GM12878 (cell line): ENCODE results near the gene TDP1. TPM values are rescaled to one million over a fixed set of nuclear protein-coding genes. Genes with fewer than 3 reads are reported as not detected.

ENCODE experiments used
- ATAC-seq: fragments of 200-7000 bp; cut with Tn5 transposase; 3 replicates; pipeline ENCODE4 v1.9.1; 2020; ENCODE audit warnings: mild to moderate bottlenecking, moderate library complexity
- BruUV-seq: library from RNA; stranded (reverse); fragments of 400-500 nt; replicated peaks from 2 replicates; lab custom pipeline; 2021; lab: Mats Ljungman, UMichigan
- CTCF ChIA-PET: fragments of 300-600 bp; sonication (Branson Sonifier 250); formaldehyde crosslinking; extraction: SDS; loops from one replicate; lab custom pipeline; 2021; ENCODE audit warnings: inconsistent platforms; lab: Yijun Ruan, JAX
- POLR2A ChIA-PET: fragments of 350-600 bp; formaldehyde crosslinking; extraction: SDS; loops from one replicate; lab custom pipeline; 2021; ENCODE audit warnings: inconsistent platforms; lab: Charles Lee
- RAD21 ChIA-PET: fragments of 300-600 bp; sonication (Branson Sonifier 250); formaldehyde crosslinking; loops from one replicate; lab custom pipeline; 2023; ENCODE audit warnings: antibody characterized with exemption; ENCODE audit not compliant: unreplicated experiment; lab: Charles Lee
- SMC1A ChIA-PET: fragments of 300-600 bp; sonication (Branson Sonifier 250); formaldehyde crosslinking; loops from one replicate; lab custom pipeline; 2023; ENCODE audit not compliant: unreplicated experiment, uncharacterized antibody; lab: Charles Lee
- DNase-seq: peaks from one replicate; pipeline ENCODE4 v3.0.0-alpha.2; 2011; ENCODE audit warnings: low read depth, low spot score
- FAIRE-seq: peaks from 3 replicates; lab custom pipeline; 2011; peaks lifted over from hg19 to GRCh38; lab: Jason Lieb, UNC
- H2AFZ ChIP-seq: 2 replicates; pipeline ENCODE4 v1.6.0; 2011; ENCODE audit warnings: low read depth, low read length, control low read depth; ENCODE audit not compliant: control insufficient read depth
- H3K27ac ChIP-seq: 2 replicates; pipeline ENCODE4 v1.5.1; 2011; ENCODE audit warnings: control low read depth; ENCODE audit not compliant: control insufficient read depth, insufficient read depth
- H3K27me3 ChIP-seq, 2 experiments: replicated peaks in 1 of 2; 2 replicates each; pipeline versions ENCODE4 v1.6.0 to v1.6.1; 2011; ENCODE audit warnings: low read length in 1 of 2; ENCODE audit not compliant: control insufficient read depth in 2 of 2, insufficient read depth in 2 of 2
- H3K36me3 ChIP-seq, 2 experiments: 2 replicates each; pipeline ENCODE4 v1.5.1; 2011; ENCODE audit warnings: low read length in 1 of 2; ENCODE audit not compliant: control insufficient read depth in 2 of 2, insufficient read depth in 2 of 2
- H3K4me1 ChIP-seq: 2 replicates; pipeline ENCODE4 v1.6.1; 2011; ENCODE audit warnings: mild to moderate bottlenecking, low read length, moderate library complexity, mixed read lengths; ENCODE audit not compliant: control insufficient read depth, insufficient read depth
- H3K4me2 ChIP-seq: 2 replicates; pipeline ENCODE4 v1.6.0; 2011; ENCODE audit warnings: control low read depth; ENCODE audit not compliant: control insufficient read depth, insufficient read depth
- H3K4me3 ChIP-seq: fragments of 200-600 bp; sonication (generic); 2 replicates; pipeline ENCODE4 v1.5.1; 2016
- H3K79me2 ChIP-seq: 2 replicates; pipeline ENCODE4 v1.6.0; 2011; ENCODE audit warnings: low read length; ENCODE audit not compliant: control insufficient read depth, insufficient read depth
- H3K9ac ChIP-seq: 2 replicates; pipeline ENCODE4 v1.8.0; 2011; ENCODE audit warnings: low read length, control low read depth, mixed read lengths; ENCODE audit not compliant: control insufficient read depth, insufficient read depth
- H3K9me3 ChIP-seq: replicated peaks from 3 replicates; pipeline ENCODE4 v1.5.1; 2011; ENCODE audit warnings: mild to moderate bottlenecking, low read length; ENCODE audit not compliant: control insufficient read depth, insufficient read depth
- H4K20me1 ChIP-seq: 2 replicates; pipeline ENCODE4 v1.6.0; 2011; ENCODE audit not compliant: control insufficient read depth, insufficient read depth
- EP300 ChIP-seq, 2 experiments: fragments of 150-350 bp in 1 of 2; IDR thresholded peaks; 2 replicates each; pipeline ENCODE4 v1.6.1; 2011 to 2012; ENCODE audit warnings: low read depth in 2 of 2, low read length in 2 of 2, borderline replicate concordance in 1 of 2, improper control_type of control experiment in 1 of 2, inconsistent platforms in 1 of 2; ENCODE audit not compliant: control insufficient read depth in 1 of 2
- HDGF ChIP-seq: fragments of 450-650 bp; IDR thresholded peaks from 2 replicates; pipeline ENCODE4 v1.6.1; 2016; ENCODE audit warnings: antibody characterized with exemption
- SRF ChIP-seq, 2 experiments: IDR thresholded peaks; 2 replicates each; pipeline ENCODE4 v1.6.1; 2011; ENCODE audit warnings: low read depth in 2 of 2, low read length in 2 of 2, mild to moderate bottlenecking in 1 of 2, moderate library complexity in 1 of 2
- SUPT20H ChIP-seq: IDR thresholded peaks from 2 replicates; pipeline ENCODE4 v1.6.1; 2011; ENCODE audit warnings: low read depth, mild to moderate bottlenecking, low read length, moderate library complexity, borderline replicate concordance; ENCODE audit not compliant: control insufficient read depth
- WGBS: methylation state at CpG from one replicate; pipeline ENCODE4 v1.1.6; 2016; ENCODE audit warnings: low lambda C conversion rate; ENCODE audit not compliant: insufficient replicate concordance, insufficient coverage; ENCODE audit errors: missing lambda C conversion rate; 5-methylcytosine and 5-hydroxymethylcytosine counted together
- in situ Hi-C: fragments of 300-500 bp; cut with MboI; formaldehyde crosslinking; loops from 9 replicates; pipeline ENCODE4 v1.14.3; 2018; ENCODE audit warnings: mixed read lengths
- intact Hi-C: fragments of 100-400 bp; cut with micrococcal nuclease; formaldehyde crosslinking; loops from one replicate; pipeline ENCODE4 v1.14.2; 2022; ENCODE audit not compliant: unreplicated experiment
- polyA plus RNA-seq, 11 experiments: library from polyadenylated mRNA; depleted of rRNA in 4 of 11; unstranded in 6 of 11; stranded (reverse) in 5 of 11; fragments of >200 nt; fragmentation: Nextera tagmentation in 4 of 11; fragmentation: Illumina TruSeq in 1 of 11; extraction: Ambion mirVana in 4 of 11; extraction: Trizol in 1 of 11; gene quantifications; 1 replicate in 1 of 11; 2 replicates in 10 of 11; pipeline versions ENCODE4 v1.2.1 to v1.2.3, GENCODE V29; 2011 to 2016; ENCODE audit warnings: inconsistent platforms in 2 of 11, missing spikeins in 2 of 11, low read depth in 1 of 11
- total RNA-seq, 4 experiments: library from RNA; depleted of rRNA in 3 of 4; stranded (reverse); fragments of >200 nt in 3 of 4; fragmentation: Illumina TruSeq in 1 of 4; extraction: Trizol in 1 of 4; gene quantifications; 2 replicates each; pipeline versions ENCODE4 v1.2.1 to v1.2.3, GENCODE V29; 2013 to 2021
- TF ChIP-seq, protein P1 (sequence below): fragments of 450-650 bp; IDR thresholded peaks from 2 replicates; pipeline ENCODE4 v1.6.1; 2017; ENCODE audit warnings: low read depth, mild to moderate bottlenecking, moderate library complexity
- TF ChIP-seq, protein P2 (sequence below): fragments of 450-650 bp; IDR thresholded peaks from 2 replicates; pipeline ENCODE4 v1.6.1; 2017; ENCODE audit warnings: mild to moderate bottlenecking, moderate library complexity

Gene TDP1
- total and polyA plus RNA-seq, 10 of the 15 experiments (the other 5 are each of a cell fraction or from before 2014, with no cell fraction given), result 40.2 to 60.4 (median 54.1) TPM

DNA sequence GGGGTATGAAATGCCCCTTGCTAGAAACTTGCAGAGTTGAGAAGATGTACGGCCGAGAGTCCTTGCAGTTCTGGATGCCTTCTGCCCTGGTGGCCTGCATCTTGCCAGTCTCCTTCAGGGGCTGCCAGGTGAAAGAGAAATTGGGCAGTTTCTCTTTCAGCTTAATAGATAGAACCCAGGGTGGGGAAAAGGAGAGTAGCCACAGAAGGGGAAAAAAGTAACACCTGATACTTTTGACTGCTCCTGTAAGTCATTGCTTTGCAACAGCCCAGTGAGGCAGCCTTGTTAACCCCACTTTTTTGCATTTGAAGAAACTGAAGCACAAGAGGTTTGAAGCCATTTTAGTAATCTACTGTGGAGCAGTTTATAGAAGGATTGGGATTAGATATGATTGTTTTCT lies 27.6 kb downstream of the TDP1 start:
- H3K9ac ChIP-seq, result no peak overlapping the region
- H4K20me1 ChIP-seq, result no peaks in the 10 kb centered on the region; the same call in 1 of the 2 replicates
- H3K9me3 ChIP-seq, result no peaks in the 10 kb centered on the region
- ATAC-seq (no peak), FAIRE-seq (no peak), DNase-seq (no peak)
- no peak overlapping the region for H3K4me2 ChIP-seq
- H3K27me3 ChIP-seq, result no peaks in the 10 kb centered on the region
- H3K79me2 ChIP-seq, result no peaks in the 10 kb centered on the region
- no peak overlapping the region for H2AFZ ChIP-seq
- POLR2A ChIA-PET, result interaction anchor here (0.5 kb wide), 1 partner anchor 27 kb away, joined by 3 read pairs; no protein-coding TSS in a partner anchor
- H3K4me1 ChIP-seq, result no peaks in the 10 kb centered on the region
- no peak for TF ChIP-seq SUPT20H
- TF ChIP-seq, protein P1, sequence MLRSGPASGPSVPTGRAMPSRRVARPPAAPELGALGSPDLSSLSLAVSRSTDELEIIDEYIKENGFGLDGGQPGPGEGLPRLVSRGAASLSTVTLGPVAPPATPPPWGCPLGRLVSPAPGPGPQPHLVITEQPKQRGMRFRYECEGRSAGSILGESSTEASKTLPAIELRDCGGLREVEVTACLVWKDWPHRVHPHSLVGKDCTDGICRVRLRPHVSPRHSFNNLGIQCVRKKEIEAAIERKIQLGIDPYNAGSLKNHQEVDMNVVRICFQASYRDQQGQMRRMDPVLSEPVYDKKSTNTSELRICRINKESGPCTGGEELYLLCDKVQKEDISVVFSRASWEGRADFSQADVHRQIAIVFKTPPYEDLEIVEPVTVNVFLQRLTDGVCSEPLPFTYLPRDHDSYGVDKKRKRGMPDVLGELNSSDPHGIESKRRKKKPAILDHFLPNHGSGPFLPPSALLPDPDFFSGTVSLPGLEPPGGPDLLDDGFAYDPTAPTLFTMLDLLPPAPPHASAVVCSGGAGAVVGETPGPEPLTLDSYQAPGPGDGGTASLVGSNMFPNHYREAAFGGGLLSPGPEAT, result no peak
- TF ChIP-seq EP300 (IDR thresholded peaks at IDR 0.05; ENCODE audit: borderline replicate concordance in 1 of 2, control insufficient read depth in 1 of 2, low read depth in 2 of 2, low read length in 2 of 2), result no peak
- TF ChIP-seq SRF (IDR thresholded peaks at IDR 0.05; ENCODE audit: low read depth in 2 of 2, low read length in 2 of 2), result no peak
- TF ChIP-seq, protein P2, sequence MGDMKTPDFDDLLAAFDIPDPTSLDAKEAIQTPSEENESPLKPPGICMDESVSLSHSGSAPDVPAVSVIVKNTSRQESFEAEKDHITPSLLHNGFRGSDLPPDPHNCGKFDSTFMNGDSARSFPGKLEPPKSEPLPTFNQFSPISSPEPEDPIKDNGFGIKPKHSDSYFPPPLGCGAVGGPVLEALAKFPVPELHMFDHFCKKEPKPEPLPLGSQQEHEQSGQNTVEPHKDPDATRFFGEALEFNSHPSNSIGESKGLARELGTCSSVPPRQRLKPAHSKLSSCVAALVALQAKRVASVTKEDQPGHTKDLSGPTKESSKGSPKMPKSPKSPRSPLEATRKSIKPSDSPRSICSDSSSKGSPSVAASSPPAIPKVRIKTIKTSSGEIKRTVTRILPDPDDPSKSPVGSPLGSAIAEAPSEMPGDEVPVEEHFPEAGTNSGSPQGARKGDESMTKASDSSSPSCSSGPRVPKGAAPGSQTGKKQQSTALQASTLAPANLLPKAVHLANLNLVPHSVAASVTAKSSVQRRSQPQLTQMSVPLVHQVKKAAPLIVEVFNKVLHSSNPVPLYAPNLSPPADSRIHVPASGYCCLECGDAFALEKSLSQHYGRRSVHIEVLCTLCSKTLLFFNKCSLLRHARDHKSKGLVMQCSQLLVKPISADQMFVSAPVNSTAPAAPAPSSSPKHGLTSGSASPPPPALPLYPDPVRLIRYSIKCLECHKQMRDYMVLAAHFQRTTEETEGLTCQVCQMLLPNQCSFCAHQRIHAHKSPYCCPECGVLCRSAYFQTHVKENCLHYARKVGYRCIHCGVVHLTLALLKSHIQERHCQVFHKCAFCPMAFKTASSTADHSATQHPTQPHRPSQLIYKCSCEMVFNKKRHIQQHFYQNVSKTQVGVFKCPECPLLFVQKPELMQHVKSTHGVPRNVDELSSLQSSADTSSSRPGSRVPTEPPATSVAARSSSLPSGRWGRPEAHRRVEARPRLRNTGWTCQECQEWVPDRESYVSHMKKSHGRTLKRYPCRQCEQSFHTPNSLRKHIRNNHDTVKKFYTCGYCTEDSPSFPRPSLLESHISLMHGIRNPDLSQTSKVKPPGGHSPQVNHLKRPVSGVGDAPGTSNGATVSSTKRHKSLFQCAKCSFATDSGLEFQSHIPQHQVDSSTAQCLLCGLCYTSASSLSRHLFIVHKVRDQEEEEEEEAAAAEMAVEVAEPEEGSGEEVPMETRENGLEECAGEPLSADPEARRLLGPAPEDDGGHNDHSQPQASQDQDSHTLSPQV, result no peak
- TF ChIP-seq HDGF, result no peak
- no peak overlapping the region for H3K4me3 ChIP-seq
- WGBS, result 91% methylated on average over 2 of the region's 2 CpGs
- BruUV-seq, result no TSS peak
- no peak overlapping the region for H3K27ac ChIP-seq
- SMC1A ChIA-PET, result interaction anchor here (2.3 kb wide), 1 partner anchor 10 kb away, joined by 7 read pairs; no protein-coding TSS in a partner anchor
- RAD21 ChIA-PET, result no interaction called here
- intact Hi-C loops, result no loop called here
- CTCF ChIA-PET, result interaction anchor here (0.8 to 2.5 kb wide), 2 partner anchors 11 to 44 kb away, joined by 3 to 9 read pairs; no protein-coding TSS in a partner anchor
- in situ Hi-C loops, result no loop called here
- peaks cover 7 to 32% of the 10 kb centered on the region in 2 experiments for H3K36me3 ChIP-seq
